ENCODE results near the gene CABLES2.

- no peak for TF ChIP-seq POLR2AphosphoS5 (IDR thresholded peaks at IDR 0.05; ENCODE audit: low read depth, low read length)
- TF ChIP-seq POLR2A (IDR thresholded peaks at IDR 0.05; ENCODE audit: low read depth, low read length): no peak
Observed at GRCh38 chr20:62371588-62372041, 35.5 kb downstream of the CABLES2 start.

Measured in GM12892 (cell line).